ENCODE data around the gene ACSF3. TPM values are rescaled to one million over a fixed set of nuclear protein-coding genes. Genes with fewer than 3 reads are reported as not detected.

The ACSF3 gene
- total RNA-seq, 4 donors from 2014 or later, result 26.1 to 55.1 (median 32.5) TPM

DNA sequence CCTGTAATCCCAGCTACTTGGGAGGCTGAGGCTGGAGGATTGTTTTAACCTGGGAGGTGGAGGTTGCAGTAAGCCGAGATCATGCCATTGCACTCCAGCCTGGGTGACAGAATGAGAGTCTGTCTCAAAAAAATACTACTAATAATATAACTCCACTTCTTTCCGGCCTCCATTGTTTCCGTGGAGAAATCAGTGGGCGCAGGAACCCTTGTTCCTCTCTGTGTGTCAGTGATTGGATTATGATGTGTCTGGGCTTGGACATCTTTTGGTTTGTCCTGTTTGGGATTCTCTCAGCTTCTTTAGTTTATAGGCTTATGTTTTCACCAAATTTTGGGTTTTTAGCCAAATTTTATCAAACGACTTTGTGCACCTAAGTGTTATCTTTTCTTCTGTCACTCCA lies 36.8 kb downstream of the ACSF3 start:
- Histone ChIP-seq H3K4me3 (no peak overlapping the region), H3K27ac (no peak overlapping the region), H3K36me3 (peaks cover 39% of the 10 kb centered on the region), H3K9me3 (no peaks in the 10 kb centered on the region), H3K4me1 (no peaks in the 10 kb centered on the region), H3K27me3 (no peaks in the 10 kb centered on the region)
- no peak for TF ChIP-seq POLR2AphosphoS5 (IDR thresholded peaks at IDR 0.05)
- TF ChIP-seq, protein P1, sequence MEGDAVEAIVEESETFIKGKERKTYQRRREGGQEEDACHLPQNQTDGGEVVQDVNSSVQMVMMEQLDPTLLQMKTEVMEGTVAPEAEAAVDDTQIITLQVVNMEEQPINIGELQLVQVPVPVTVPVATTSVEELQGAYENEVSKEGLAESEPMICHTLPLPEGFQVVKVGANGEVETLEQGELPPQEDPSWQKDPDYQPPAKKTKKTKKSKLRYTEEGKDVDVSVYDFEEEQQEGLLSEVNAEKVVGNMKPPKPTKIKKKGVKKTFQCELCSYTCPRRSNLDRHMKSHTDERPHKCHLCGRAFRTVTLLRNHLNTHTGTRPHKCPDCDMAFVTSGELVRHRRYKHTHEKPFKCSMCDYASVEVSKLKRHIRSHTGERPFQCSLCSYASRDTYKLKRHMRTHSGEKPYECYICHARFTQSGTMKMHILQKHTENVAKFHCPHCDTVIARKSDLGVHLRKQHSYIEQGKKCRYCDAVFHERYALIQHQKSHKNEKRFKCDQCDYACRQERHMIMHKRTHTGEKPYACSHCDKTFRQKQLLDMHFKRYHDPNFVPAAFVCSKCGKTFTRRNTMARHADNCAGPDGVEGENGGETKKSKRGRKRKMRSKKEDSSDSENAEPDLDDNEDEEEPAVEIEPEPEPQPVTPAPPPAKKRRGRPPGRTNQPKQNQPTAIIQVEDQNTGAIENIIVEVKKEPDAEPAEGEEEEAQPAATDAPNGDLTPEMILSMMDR (IDR thresholded peaks at IDR 0.05), result no peak
- DNase-seq (ENCODE audit: low spot score in 2 of 2), result peak in 1 of 2 donors; percentile 3
- 97% methylated on average over 5 of the region's 5 CpGs for WGBS

- 94% methylated on average over 15 of the region's 17 CpGs for WGBS
- Histone ChIP-seq H3K36me3 (peaks cover 43% of the 10 kb centered on the region), H3K27ac (no peak overlapping the region), H3K4me3 (no peak overlapping the region), H3K9me3 (no peaks in the 10 kb centered on the region), H3K27me3 (no peaks in the 10 kb centered on the region), H3K4me1 (no peaks in the 10 kb centered on the region)
- DNase-seq (ENCODE audit: low spot score in 2 of 2), result peak in 1 of 2 donors; percentile 15
- no peak for TF ChIP-seq EP300 (IDR thresholded peaks at IDR 0.05)
- no peak for TF ChIP-seq POLR2A (IDR thresholded peaks at IDR 0.05)
- no peak for TF ChIP-seq POLR2AphosphoS5 (IDR thresholded peaks at IDR 0.05)
- TF ChIP-seq, protein P1 (IDR thresholded peaks at IDR 0.05), result no peak
These were observed 38.1 kb downstream of the ACSF3 start for GRCh38 chr16:89131783-89132182.

- H3K27ac ChIP-seq, result no peak overlapping the region
- no peaks in the 10 kb centered on the region for H3K4me1 ChIP-seq
- 95% methylated on average over 12 of the region's 22 CpGs for WGBS
- H3K4me3 ChIP-seq, result no peak overlapping the region
- peaks cover 47% of the 10 kb centered on the region for H3K36me3 ChIP-seq
- H3K27me3 ChIP-seq, result no peaks in the 10 kb centered on the region
- peak in 1 of 2 donors; percentile 54 for DNase-seq (ENCODE audit: low spot score in 2 of 2)
- H3K9me3 ChIP-seq, result no peaks in the 10 kb centered on the region
- TF ChIP-seq POLR2AphosphoS5 (IDR thresholded peaks at IDR 0.05), result no peak
- TF ChIP-seq, protein P1 (IDR thresholded peaks at IDR 0.05), result no peak
- TF ChIP-seq EP300 (IDR thresholded peaks at IDR 0.05), result no peak
- no peak for TF ChIP-seq POLR2A (IDR thresholded peaks at IDR 0.05)
These were observed 38.7 kb downstream of the ACSF3 start for GRCh38 chr16:89132194-89133005.

DNA sequence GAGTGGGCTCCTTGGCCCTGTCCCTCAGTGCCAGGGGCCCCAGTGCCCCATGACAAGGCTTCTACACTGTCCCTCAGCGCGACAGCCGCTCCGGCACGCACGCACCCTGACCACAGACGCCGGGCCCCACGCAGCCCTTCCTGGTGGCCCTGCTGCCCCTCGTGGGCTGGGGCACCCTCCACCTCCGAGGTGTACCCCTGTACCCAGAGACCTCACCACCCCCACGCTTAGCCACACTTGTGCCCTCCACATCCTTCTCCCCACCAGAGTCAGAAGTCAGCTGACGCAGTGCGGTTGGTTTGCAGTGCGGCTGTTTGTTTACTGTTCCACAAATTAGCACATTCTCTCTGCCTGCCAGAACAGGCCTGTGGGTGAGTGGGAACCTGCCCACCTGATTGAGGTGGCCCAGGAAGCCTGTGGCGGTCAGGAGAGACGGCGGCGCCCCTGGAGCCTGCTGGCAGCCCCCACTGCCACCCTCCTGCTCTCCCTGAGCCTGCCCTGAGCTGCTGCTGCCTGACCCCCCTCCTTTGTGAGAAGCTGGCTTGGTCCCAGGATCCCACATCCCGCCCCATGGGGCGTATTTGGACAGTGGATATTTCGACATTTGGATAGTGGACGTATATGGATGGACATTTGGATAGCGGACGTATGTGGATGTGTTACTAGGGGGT lies 39.9 kb downstream of the ACSF3 start:
- TF ChIP-seq POLR2A (IDR thresholded peaks at IDR 0.05) (no peak), POLR2AphosphoS5 (IDR thresholded peaks at IDR 0.05) (no peak), EP300 (IDR thresholded peaks at IDR 0.05) (no peak)
- TF ChIP-seq, protein P1 (IDR thresholded peaks at IDR 0.05), result no peak
- WGBS, result 95% methylated on average over 25 of the region's 25 CpGs
- H3K4me3 ChIP-seq, result no peak overlapping the region
- H3K4me1 ChIP-seq, result no peaks in the 10 kb centered on the region
- peak in 1 of 2 donors; percentile 44 for DNase-seq (ENCODE audit: low spot score in 2 of 2)
- H3K27ac ChIP-seq, result no peak overlapping the region
- no peaks in the 10 kb centered on the region for H3K9me3 ChIP-seq
- no peaks in the 10 kb centered on the region for H3K27me3 ChIP-seq
- peaks cover 54% of the 10 kb centered on the region for H3K36me3 ChIP-seq

GRCh38 chr16:89134269-89134668 lies 40.6 kb downstream of the ACSF3 start:
- 92% methylated on average over 20 of the region's 20 CpGs for WGBS
- peaks cover 60% of the 10 kb centered on the region for H3K36me3 ChIP-seq
- TF ChIP-seq POLR2A (IDR thresholded peaks at IDR 0.05) (no peak), EP300 (IDR thresholded peaks at IDR 0.05) (no peak), POLR2AphosphoS5 (IDR thresholded peaks at IDR 0.05) (no peak)
- TF ChIP-seq, protein P1 (IDR thresholded peaks at IDR 0.05), result no peak

More at GRCh38 chr16:89134269-89134668, 40.6 kb downstream of the ACSF3 start:
- no peaks in the 10 kb centered on the region for H3K27me3 ChIP-seq
- no peak overlapping the region for H3K4me3 ChIP-seq
- H3K27ac ChIP-seq, result no peak overlapping the region
- H3K4me1 ChIP-seq, result no peaks in the 10 kb centered on the region
- DNase-seq (ENCODE audit: low spot score in 2 of 2), result peak in 1 of 2 donors; percentile 48
- H3K9me3 ChIP-seq, result no peaks in the 10 kb centered on the region
